ENCODE data around the gene FSTL4.
"Not testable (repeated sequence)": the region's sequence is repeated elsewhere in the genome, so short reads cannot be mapped to it uniquely, and the experiment has no call there.

Gene FSTL4

DNA sequence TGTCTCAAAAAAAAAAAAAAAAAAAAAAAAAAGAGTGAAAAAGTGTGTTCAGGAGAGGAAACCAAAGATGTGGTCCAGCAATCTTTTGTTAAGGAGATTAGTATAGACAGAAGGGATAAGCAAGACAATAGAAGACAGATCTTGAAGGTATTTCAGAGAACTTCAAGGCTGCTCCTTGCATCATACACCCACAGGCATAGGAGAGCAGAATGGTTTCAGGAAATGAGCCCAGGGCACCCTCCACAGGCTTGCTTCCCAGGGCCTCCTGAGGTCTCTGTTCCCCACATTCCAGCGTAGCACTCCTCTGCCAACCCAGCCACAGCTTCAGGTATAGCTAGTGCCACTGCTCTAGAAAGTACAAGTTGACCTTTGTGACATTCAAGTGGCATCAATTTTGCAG, 65.8 kb downstream of the FSTL4 start:
- no peak for DNase-seq

DNA sequence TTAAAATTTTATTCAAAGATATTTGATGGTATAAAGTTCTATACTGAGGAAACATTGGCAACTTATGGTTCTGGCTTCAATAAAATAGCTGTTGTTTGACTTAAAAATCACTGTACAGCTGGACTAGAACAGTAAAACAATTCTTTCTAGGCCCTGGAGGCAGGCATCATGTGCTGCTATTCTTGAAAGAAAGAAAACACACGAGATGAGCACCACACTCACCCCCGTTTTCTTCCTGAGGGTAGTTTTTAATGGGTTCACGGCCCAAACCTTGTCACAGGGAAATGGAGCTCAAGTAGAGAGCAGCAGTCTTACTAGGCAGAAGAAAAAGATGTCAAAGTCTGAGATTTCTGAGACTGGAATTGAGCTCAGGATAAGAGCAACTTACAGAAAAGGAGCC, 68.0 kb downstream of the FSTL4 start:
- DNase-seq, result no peak

GRCh38 chr5:133539818-133540217, 72.5 kb downstream of the FSTL4 start:
- DNase-seq, result no peak

DNA sequence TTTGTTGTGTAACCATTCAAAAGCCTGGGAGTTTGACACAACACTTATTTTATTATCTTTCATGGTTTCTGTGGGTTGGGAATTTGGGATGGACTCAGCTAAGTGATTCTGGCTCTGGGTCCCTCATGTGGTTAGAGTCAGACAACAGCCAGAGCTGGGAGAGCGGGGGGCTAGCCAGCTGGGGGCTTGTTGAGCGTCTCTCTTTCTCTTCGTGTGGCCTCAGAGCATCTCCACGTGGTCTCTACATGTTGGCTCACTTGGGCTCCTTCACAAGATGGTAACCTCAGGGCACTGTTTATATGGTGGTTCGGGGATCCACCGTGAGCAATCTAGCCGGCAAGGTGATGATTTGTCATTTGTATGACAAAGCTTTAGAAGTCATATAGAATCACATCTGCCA, 73.6 kb downstream of the FSTL4 start:
- no peak for DNase-seq

DNA sequence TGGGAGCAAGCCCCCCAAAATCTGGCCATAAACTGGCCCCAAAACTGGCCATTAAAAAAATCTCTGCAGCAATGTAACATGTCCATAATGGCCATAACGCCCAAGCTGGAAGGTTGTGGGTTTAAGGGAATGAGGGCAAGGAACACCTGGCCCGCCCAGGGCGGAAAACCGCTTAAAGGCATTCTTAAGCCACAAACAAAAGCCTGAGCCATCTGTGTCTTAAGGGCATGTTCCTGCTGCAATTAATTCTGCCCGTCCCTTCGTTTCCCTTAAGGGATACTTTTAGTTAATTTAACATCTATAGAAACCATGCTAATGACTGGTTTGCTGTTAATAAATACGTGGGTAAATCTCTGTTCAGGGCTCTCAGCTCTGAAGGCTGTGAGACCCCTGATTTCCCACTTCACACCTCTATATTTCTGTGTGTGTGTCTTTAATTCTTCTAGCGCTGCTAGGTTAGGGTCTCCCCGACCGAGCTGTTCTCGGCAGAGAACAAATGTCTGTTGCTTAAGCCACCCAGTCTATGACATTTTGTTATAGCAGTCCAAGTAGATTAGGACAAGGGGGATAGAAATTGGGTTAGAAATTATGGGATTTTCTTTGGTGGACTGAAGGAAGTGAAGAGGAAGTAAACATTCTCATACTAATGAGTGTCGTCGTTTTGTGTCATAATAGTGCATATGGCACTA, 77.0 kb downstream of the FSTL4 start:
- not testable (repeated sequence) for DNase-seq

DNA sequence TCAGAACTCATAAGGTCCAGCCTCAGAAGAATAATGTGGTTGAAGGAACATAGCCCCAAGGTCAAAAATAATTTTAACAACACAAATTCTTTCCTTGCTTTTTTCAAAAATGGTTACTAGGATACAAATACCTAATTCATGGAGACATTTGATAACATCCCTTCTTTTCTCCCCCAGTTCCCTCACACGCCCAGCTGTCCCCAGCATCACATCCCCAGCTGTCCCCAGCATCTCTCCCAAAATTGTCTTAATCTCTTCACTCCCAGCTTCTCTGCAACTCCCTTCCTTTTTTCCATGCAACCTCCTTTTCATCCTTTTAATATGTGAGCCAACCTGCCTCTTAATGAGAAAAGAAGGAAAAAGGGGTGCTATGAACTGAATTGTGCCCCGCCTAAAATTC, 77.8 kb downstream of the FSTL4 start:
- DNase-seq, result no peak

GRCh38 chr5:133533541-133533940, 78.8 kb downstream of the FSTL4 start:
- DNase-seq, result no peak

DNA sequence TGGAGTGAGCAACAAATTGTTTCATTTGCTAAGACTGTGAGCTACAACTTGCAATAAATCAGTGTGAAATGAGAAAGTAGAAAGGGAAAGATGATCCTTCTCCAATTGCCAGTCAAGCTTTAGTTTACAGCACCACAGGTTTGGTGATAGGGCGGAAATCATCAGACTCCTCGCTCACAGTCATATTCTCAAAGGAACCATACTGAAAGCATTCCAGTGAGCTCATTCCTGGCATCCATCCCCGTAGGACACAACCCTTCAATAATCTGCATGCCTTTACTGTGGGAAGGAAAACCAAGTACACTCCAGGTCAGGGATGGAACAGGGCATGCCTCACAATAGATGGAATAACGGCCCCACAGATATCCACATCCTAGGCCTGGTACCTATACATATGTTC, 80.7 kb downstream of the FSTL4 start:
- no peak for DNase-seq

GRCh38 chr5:133531178-133531577, 81.2 kb downstream of the FSTL4 start:
- DNase-seq, result no peak

DNA sequence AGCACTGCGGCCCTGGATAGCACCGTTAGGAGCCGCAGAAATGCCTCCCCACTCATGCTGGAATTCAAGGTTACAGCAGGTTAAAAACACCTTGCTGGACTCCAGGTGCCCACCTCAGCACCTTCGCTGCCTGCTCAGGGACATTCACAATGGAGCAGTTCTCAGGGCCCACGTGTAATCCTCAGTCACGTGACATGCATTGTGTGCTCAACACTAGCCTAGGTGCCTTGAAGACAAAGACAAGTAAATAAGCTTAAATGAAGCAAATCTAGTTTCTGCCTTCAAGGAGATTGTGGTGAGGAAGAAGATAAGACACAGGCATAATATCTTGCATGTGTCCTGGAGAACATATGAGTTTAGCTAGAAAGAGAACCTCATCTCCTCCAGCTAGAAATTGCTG, 82.1 kb downstream of the FSTL4 start:
- DNase-seq, result no peak

GRCh38 chr5:133528841-133529240, 83.5 kb downstream of the FSTL4 start:
- DNase-seq, result no peak

DNA sequence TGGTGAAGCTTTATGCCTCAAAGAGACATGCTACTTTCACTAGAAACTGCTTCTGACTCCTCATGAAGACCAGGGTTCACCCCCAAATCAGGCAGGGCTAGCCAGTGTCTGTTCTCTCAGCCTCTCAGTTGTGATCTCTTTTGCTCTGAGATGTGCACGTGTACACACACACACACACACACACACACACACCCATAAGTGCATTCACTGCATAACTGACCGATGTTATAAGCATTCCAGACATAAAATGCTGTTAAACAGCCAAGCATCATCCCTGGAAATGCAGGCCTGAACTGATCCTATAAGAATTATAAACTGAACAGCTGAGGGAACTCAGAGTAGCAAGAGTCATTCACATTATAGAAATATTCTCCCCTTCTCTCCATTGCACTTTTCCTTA, 85.0 kb downstream of the FSTL4 start:
- DNase-seq, result no peak

DNA sequence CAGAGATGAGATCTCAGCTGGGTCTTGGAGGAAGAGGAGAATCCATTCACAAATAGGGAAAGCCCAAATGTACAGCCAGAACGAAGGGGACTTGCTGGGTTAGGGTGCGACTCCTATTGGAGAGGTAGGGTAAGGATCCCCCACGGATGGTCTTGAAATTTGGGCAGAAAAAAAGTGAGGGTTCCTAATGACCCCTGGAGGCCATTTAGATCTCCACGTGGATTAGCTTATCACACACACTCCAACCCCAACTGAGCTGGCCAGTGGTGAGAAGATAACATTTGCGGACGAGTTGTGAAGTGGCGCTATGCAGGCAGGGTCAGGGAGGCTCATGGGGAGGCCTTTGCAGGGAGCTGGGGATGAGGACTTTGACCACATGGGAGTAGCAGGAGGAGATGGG, 86.0 kb downstream of the FSTL4 start:
- no peak for DNase-seq

DNA sequence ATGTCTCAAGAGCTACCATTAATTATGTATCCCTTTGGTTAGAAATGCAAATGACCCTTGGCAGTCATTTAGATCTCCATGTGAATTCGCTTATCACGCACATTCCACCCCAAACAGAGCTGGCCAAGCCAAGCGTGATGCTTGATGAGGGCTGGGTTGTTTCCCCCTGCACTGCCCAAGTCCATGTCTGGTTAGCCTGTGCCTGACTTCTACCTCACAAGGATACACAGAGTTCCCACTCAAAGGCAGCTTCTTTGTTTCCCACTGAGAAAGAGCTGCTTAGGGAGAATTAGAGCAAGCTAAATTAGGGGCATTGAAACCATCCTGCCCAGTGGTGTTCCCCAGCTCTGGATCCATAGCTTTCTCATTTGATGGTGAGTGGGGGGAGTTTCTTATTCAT, 87.2 kb downstream of the FSTL4 start:
- no peak for DNase-seq

GRCh38 chr5:133524666-133525065, 87.7 kb downstream of the FSTL4 start:
- no peak for DNase-seq

GRCh38 chr5:133523961-133524586, 88.3 kb downstream of the FSTL4 start:
- DNase-seq, result no peak

- no peak for DNase-seq
Observed at GRCh38 chr5:133523013-133523658, 89.2 kb downstream of the FSTL4 start.

GRCh38 chr5:133521801-133522200, 90.5 kb downstream of the FSTL4 start:
- no peak for DNase-seq

- no peak for DNase-seq
Observed at GRCh38 chr5:133520991-133521706, 91.2 kb downstream of the FSTL4 start.

- DNase-seq, result no peak
Observed at GRCh38 chr5:133520062-133520461, 92.3 kb downstream of the FSTL4 start.

GRCh38 chr5:133519191-133519590, 93.2 kb downstream of the FSTL4 start:
- no peak for DNase-seq

DNA sequence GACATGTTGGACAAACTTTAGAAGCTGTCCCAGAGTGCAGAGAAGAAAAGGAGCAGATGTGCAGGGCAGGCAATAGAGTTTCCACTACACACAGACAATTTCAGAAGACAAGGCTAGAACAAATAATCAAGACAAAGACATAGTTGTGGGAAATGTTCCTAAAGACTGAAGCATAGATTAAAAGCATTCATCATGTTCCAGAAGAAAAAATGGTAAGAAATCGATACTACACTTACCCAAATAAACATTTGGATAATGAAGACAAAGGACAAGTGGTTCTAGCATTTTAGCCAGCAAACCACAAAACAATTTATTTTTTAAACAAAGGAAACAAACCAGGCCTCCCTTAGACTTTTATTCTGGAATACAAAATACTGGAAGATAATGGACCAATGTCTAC, 97.9 kb downstream of the FSTL4 start:
- no peak for DNase-seq

DNA sequence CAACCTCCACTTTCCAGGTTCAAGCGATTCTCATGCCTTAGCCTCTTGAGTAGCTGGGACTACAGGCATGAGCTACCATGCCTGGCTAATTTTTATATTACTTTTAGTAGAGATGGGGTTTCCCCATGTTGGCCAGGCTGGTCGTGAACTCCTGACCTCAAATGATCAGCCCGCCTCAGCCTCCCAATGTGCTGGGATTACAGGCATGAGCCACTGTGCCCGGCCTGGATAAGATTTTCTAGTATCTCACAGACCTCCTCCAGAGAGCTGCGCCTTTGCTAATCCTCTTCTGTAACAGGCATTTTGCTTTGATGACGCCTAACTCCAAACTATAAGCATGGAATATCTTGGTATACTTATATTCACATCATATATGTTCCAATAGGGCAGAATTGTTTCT, 99.4 kb downstream of the FSTL4 start:
- DNase-seq, result no peak

Data from T-helper 1 cell (primary cell).